HG02840 (cell line): ENCODE measurements around the gene SEC61A2.
"Not testable (repeated sequence)": the region's sequence is repeated elsewhere in the genome, so short reads cannot be mapped to it uniquely, and the experiment has no call there.

Experiments used
- ATAC-seq: cut with Tn5 transposase; IDR thresholded peaks from one replicate; pipeline ENCODE4 v1.9.1; 2021; ENCODE audit warnings: mild to moderate bottlenecking, moderate library complexity, moderate number of reproducible peaks; ENCODE audit not compliant: unreplicated experiment, low FRiP score

The SEC61A2 gene

DNA sequence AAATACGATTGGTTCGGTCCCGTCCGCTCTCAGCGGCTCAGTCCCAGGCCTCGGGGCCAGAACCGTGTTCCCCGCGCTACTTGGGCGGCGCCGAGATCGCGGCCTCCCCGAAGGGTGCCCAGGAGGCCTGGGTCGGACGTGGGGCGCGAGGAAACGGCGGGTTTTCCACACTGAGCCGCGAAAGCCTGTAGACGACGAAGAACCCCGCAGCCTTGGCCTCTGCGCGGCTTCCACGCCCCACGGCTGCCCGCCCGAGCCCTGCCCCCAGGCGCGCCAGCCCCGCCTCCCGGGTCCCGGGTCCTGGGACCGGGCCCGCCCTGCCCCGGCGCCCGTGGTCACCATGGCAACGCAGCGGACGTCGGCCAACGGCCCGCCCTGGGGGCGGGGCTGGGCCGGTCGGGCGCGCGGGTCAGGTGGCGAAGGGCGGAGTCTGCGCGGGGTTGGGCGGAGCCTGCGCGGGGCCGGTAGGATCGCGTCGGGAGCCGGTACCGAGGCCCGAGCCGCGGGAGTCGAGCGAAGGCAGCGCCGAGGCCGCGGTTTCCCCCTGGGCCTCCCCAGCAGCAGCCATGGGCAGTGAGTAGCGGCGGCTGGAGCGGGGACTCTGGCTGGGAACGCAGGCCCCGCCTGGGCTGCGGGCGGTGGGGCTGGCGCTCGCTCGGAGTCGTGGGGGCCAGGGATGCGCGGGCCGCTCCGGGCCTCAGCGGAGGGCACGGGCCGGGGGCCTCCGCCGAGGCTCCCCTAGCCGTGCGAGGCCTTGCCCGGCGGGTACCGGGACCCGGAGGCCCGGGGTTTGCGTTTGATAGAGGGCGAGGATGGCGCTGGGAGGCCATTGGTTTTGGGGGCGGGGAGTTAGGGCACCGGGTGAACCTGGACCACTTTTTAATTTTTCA lies at the start of gene SEC61A2:
SEC61A2 (plus strand) TSS at position 456 of the 890 bp plus-strand sequence; CDS start at position 567, 111 bp downstream.
- peak; percentile 81 for ATAC-seq

DNA sequence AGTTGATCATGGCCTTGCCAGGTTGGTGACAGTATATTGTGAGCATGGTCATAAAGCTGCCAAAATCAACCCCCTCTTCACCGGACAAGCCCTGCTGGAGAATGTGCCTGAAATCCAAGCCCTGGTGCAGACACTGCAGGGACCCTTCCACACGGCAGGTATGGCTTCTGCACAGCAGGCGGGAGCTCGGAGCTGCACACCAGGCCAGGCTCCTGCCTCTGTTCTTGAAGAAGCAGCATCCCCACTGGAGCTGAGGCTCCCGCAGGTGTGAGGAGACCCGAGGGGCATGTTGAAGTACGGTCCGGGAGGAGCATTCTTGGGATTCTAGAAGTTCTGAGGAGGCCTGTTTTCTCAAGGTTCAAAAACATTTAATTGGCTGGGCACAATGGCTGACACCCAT lies 48.0 kb upstream of the SEC61A2 start:
- no peak for ATAC-seq

- no peak for ATAC-seq
Measured at GRCh38 chr10:12081879-12082557, 47.5 kb upstream of the SEC61A2 start.

GRCh38 chr10:12088919-12089318 lies 40.6 kb upstream of the SEC61A2 start:
- no peak for ATAC-seq

GRCh38 chr10:12091421-12091820 lies 38.1 kb upstream of the SEC61A2 start:
- ATAC-seq: no peak

DNA sequence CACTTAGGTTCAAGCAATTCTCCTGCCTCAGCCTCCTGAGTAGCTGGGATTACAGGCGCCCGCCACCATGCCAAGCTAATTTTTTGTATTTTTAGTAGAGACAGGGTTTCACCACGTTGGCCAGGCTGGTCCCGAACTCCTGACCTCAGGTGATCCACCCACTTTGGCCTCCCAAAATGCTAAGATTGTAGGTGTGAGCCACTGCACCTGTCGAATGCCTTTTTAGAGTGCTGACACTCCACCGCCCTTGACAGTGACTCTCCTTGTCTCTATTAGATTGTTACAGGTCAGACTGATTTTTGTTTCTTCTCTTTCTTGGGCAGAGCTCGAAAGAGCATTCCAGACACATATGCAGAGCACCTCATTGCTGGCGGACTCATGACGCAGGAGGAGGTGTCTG lies 32.1 kb upstream of the SEC61A2 start:
- not testable (repeated sequence) for ATAC-seq

GRCh38 chr10:12097791-12098190 lies 31.7 kb upstream of the SEC61A2 start:
- ATAC-seq: no peak

DNA sequence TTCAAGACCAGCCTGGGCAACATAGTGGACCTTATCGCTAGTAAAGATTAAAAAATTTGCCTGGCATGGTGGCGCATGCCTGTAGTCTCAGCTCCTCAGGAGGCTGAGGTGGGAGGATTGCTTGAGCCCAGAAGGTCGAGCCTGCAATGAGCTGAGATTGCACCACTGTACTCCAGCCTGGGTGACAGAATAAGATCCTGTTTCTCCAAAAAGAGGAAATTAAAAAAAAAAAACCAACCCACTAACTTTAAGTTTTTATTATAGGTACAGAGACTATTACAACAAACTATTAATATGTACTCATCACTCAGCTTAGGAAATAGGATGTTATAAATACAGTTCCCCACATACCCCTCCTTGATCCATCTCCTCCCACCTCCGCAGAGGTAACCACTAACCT lies 30.5 kb upstream of the SEC61A2 start:
- ATAC-seq: no peak

DNA sequence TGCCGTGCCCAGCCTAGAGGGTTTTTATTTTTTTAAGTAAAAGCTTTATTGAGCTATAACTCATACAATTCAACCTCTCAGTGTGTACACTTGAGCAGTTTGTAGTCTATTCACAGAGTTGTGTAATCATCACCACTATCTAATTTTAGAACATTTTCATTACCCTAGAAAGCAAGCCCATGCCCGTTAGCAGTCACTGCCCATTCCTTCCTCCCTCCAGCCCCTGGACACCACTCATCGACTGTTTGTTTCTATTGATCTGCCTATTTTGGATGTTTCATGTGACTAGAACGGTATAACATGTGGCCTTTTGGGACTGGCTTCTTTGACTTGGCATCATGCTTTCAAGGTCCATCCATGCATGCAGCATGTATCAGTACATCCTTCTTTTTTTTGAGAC lies 25.7 kb upstream of the SEC61A2 start:
- ATAC-seq: no peak

GRCh38 chr10:12107781-12108180 lies 21.7 kb upstream of the SEC61A2 start:
- no peak for ATAC-seq

DNA sequence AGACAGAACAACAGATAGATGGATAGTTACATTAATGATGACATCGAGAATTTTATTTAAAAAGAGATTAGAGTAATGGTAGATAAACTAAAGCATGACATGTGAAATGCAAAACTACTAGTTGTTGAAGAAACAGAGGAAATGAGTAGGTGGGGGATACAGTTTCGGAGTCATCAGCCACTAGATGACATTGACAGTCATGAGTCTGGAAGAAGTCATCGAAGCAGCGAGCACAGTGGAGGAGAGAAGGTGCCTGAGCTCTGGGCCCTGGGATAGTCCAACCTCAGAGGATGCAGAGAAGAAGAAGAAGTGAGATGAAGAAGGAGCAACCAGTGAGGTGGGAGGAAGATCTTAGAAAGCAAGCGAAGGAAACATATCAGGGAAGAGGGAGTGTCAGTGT lies 20.2 kb upstream of the SEC61A2 start:
- no peak for ATAC-seq

- no peak for ATAC-seq
Measured at GRCh38 chr10:12111528-12111927, 17.9 kb upstream of the SEC61A2 start.

DNA sequence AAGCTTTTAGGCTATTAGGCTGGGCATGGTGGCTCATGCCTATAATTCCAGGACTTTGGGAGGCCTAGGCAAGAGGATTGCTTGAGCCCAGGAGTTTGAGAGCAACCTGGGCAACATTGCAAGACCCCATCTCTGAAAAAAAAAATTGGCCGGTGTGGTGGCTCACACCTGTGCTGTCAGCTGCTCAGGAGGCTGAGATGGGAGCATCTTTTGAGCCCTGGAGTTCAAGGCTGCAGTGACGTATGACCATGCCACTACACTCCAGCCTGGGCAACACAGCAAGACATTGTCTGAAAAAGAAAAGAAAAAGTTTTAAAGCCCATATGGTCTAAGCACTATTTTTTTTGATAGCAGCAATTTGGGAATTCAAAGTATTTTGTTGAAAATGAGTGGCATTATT lies 15.8 kb upstream of the SEC61A2 start:
- no peak for ATAC-seq

DNA sequence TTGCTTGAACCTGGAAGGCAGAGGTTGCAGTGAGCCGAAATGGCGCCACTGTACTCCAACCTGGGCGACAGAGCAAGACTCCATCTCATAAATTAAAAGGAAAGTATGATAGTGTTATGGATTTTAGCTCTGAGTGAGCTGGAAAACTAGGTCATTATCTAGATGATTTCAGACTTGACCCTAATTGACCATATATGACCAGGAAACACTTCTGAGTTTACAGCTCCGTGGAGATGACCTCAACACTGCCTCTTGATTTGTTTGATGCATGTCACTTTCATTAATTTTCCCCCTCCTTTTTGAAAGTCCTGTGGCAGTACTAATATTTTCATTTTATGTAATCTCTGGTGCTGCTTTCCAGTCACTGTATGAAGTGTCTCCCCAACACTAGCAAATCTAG lies 7.8 kb upstream of the SEC61A2 start:
- no peak for ATAC-seq

GRCh38 chr10:12130237-12130872 lies 878 bp downstream of the SEC61A2 start:
- peak; percentile 35 for ATAC-seq

GRCh38 chr10:12135631-12136030 lies 6.2 kb downstream of the SEC61A2 start:
- no peak for ATAC-seq

DNA sequence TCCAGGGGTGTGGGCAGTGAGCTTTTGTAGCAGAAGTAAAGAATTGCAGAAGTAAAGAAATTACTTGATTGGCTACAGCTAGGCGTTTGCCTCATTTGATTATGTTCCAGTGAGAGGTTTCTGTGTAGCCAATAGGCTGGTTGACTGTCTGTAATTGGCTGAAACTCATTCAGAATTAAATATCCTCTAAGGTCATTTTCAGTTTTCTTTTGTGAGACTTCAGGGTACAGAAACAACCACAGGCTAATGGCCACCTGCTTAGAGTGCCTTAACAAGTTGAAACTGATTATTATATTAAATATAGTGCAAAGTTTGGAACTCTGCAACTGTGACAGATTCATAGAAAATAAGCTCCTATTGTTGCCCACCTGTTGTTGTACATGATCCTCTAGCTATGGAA lies 10.6 kb downstream of the SEC61A2 start:
- ATAC-seq: no peak

GRCh38 chr10:12144538-12144937 lies 15.1 kb downstream of the SEC61A2 start:
- no peak for ATAC-seq

DNA sequence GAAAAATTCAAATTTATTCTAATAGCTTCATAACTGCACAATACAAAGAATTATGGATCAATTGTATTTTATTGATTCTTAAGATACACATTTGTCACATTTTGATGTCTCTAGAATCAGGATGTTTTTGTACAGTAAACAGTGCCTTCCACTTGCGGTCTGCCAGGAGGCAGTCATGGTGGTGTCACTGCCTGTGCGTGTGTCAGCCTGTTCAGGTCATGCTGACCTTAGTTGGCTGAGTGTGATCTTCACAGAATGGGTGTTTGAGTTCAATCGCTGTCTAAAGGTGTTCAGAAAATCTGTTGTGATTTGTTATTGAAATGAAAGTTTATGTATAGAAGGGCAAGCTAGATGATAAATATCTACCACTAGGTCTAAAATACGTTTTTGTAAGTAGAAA lies 20.7 kb downstream of the SEC61A2 start:
- ATAC-seq: no peak

GRCh38 chr10:12154516-12154915 lies 25.0 kb downstream of the SEC61A2 start:
- ATAC-seq: no peak

DNA sequence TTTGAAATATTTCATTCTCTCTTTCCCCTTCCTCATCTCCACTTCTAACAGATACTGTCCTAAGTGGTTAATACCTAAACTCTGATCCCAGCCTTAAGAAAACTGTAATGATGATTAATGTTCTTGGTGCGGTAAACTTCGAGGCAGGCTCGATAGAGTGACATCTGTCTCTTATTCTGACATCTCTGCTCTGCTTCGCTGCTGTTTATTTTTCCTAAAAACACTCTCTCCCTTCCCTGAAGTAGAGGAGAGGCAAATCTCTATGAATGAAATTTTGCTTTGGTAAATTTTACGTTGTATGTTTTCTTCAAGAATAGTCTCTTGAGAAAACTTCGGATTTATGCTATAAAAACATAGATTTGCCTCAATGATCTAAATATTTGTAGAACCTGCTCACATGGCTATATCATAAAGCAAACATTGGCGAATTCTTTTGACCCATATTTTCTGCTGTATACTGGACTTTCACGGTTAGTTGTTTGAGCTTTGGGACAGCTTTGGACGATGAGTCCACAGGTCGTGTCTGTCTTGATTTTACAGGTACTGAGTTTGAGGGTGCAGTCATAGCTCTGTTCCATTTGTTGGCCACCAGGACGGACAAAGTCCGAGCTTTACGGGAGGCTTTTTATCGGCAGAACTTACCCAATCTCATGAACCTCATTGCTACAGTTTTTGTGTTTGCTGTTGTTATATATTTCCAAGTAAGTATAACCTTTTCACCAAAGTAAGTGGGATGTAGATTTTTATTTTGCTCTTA lies 27.1 kb downstream of the SEC61A2 start:
- ATAC-seq: no peak
